Measurements from ENCODE around the gene KRT23.
A peak's percentile ranks its signal among the peaks of the same experiment; 100 is the strongest.

KRT23 gene

GRCh38 chr17:40937384-40937819 lies at the start of gene KRT23:
TSS of gene KRT23 (minus strand) at chr17:40937646. CDS start at chr17:40936603, 1,043 bp downstream.
- DNase-seq: peak in 2 of 3 experiments; percentile 47 to 74

GRCh38 chr17:40986920-40987319 lies 49.5 kb upstream of the KRT23 start:
- DNase-seq: no peak

- peak in 1 of 3 experiments; percentile 12 for DNase-seq
Observed at GRCh38 chr17:40984226-40984625, 46.8 kb upstream of the KRT23 start, which contains the start of gene KRT40. TSS of gene KRT40 (minus strand) at chr17:40984326. CDS start at chr17:40984273, 53 bp downstream.

GRCh38 chr17:40981115-40981514 lies 43.7 kb upstream of the KRT23 start:
- DNase-seq: no peak

GRCh38 chr17:40980596-40980995 lies 43.1 kb upstream of the KRT23 start:
- DNase-seq: peak; percentile 32 to 56 (median 50)

- peak in 1 of 3 experiments; percentile 33 for DNase-seq
Observed at GRCh38 chr17:40980117-40980516, 42.7 kb upstream of the KRT23 start.

GRCh38 chr17:40978575-40979151 lies 41.2 kb upstream of the KRT23 start:
- no peak for DNase-seq

GRCh38 chr17:40975516-40975915 lies 38.1 kb upstream of the KRT23 start:
- no peak for DNase-seq

- DNase-seq: no peak
Observed at GRCh38 chr17:40974366-40974765, 36.9 kb upstream of the KRT23 start.

GRCh38 chr17:40967582-40967981 lies 30.1 kb upstream of the KRT23 start:
- DNase-seq: no peak

GRCh38 chr17:40966848-40967247 lies 29.4 kb upstream of the KRT23 start, which contains the start of gene KRT39:
TSS of gene KRT39 (minus strand) at chr17:40966948. CDS start at chr17:40966856, 92 bp downstream.
- no peak for DNase-seq

GRCh38 chr17:40963838-40964237 lies 26.4 kb upstream of the KRT23 start:
- no peak for DNase-seq

GRCh38 chr17:40962059-40962561 lies 24.7 kb upstream of the KRT23 start:
- DNase-seq: no peak

GRCh38 chr17:40961591-40961990 lies 24.1 kb upstream of the KRT23 start:
- DNase-seq: no peak

- DNase-seq: no peak
Observed at GRCh38 chr17:40960144-40960543, 22.7 kb upstream of the KRT23 start.

- peak in 2 of 3 experiments; percentile 23 to 77 for DNase-seq
Observed at GRCh38 chr17:40958086-40958953, 20.9 kb upstream of the KRT23 start.

GRCh38 chr17:40956401-40957254 lies 19.2 kb upstream of the KRT23 start:
- DNase-seq: peak in 1 of 3 experiments; percentile 6

GRCh38 chr17:40953881-40954280 lies 16.4 kb upstream of the KRT23 start:
- peak in 1 of 3 experiments; percentile 6 for DNase-seq

GRCh38 chr17:40952661-40953060 lies 15.2 kb upstream of the KRT23 start:
- no peak for DNase-seq

GRCh38 chr17:40952154-40952553 lies 14.7 kb upstream of the KRT23 start:
- DNase-seq: no peak

- DNase-seq: no peak
Observed at GRCh38 chr17:40951011-40951622, 13.7 kb upstream of the KRT23 start.

GRCh38 chr17:40950176-40950575 lies 12.7 kb upstream of the KRT23 start:
- peak in 2 of 3 experiments; percentile 44 to 86 for DNase-seq
